Measurements from ENCODE around the gene TNK1. TPM values are rescaled to one million over a fixed set of nuclear protein-coding genes. Genes with fewer than 3 reads are reported as not detected.

The TNK1 gene
- total RNA-seq, 1 experiment from 2014 or later = 10.1 TPM

DNA sequence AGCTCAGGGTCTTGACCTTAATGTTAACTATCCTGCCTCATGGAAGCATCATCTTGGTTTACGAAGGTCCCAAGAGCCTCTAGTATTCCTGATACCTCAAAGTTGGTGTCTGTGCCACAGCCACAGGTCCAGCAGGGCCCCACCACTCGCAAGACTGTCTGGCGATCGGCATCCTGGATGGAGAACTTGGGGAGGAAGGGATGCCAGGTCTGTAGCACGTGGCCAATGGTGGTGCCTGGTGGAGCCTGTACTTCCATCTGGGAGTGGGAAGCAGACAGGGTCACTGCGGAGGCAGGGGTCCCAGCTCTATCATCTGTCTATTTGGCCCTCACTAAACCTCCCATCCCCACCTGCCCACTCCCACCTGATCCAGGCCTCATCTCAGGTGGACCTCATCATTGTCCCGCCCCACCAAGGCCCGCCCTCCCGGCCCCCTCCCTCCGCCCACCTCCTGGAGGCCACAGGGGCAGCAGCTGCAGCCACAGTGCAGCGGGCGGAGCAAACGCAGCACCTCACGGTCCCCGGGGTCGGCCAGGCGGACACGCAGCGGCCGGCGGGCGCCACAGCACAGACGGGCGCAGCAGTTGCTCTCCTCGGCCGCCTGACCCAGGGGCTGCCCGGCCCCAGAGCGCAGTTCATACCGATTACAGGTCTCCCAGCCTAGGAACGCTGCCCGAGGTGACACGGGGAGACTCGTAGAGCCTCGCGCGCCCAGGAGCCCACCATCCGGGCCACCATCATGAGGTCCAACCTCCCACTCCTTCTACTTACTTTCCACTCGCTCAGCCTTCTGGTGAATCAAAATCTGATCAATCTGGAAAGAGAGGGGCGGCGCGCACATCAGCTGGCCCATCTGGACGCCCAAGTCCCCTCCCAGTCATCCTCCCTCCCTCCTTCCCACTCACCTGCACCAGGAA lies 12.1 kb downstream of the TNK1 start:
- Histone ChIP-seq H3K27ac (ENCODE audit: insufficient read length, low read depth, low read length) (no peak overlapping the region), H3K18ac (ENCODE audit: insufficient read length, low read depth, low read length) (no peak overlapping the region), H3K23me2 (ENCODE audit: insufficient read length, low read depth, low read length, poor library complexity, severe bottlenecking) (peaks cover 12% of the 10 kb centered on the region), H2BK20ac (ENCODE audit: low read depth, low read length, poor library complexity, severe bottlenecking) (no peak overlapping the region), H3K27me3 (ENCODE audit: insufficient read depth, low read length) (no peaks in the 10 kb centered on the region), H2AK5ac (ENCODE audit: insufficient read length, low read length) (no peak overlapping the region), H2BK120ac (ENCODE audit: low read depth, low read length, poor library complexity, severe bottlenecking) (no peak overlapping the region), H2BK15ac (ENCODE audit: low read depth, low read length) (no peak overlapping the region), H2AFZ (ENCODE audit: low read length) (no peak overlapping the region), H3K56ac (ENCODE audit: insufficient read length, low read depth, low read length) (no peak overlapping the region), H2BK12ac (ENCODE audit: insufficient read length, low read depth, low read length) (no peak overlapping the region), H3K14ac (ENCODE audit: insufficient read depth, low read length) (no peak overlapping the region), H3K9me3 (ENCODE audit: control insufficient read depth, low read depth, low read length) (no peaks in the 10 kb centered on the region), H3K79me1 (ENCODE audit: insufficient read depth, low read depth, low read length, poor library complexity, severe bottlenecking) (no peaks in the 10 kb centered on the region), H3K79me2 (ENCODE audit: insufficient read depth, low read length) (no peaks in the 10 kb centered on the region), H3K23ac (ENCODE audit: insufficient read length, low read depth, low read length) (no peak overlapping the region), H3K4ac (ENCODE audit: low read depth, low read length) (no peak overlapping the region), H2BK5ac (ENCODE audit: insufficient read length, low read length) (no peak overlapping the region), H4K20me1 (ENCODE audit: control insufficient read depth, insufficient read depth, insufficient read length) (peaks cover 2% of the 10 kb centered on the region), H3K9ac (ENCODE audit: extremely low read depth, insufficient read length, low read length) (no peak overlapping the region), H3T11ph (ENCODE audit: low read length) (no peak overlapping the region), H4K8ac (replicated peaks; ENCODE audit: insufficient read length, low read depth, low read length) (no peak overlapping the region), H3K4me2 (ENCODE audit: insufficient read depth, insufficient read length, low read length) (peak overlapping the region; percentile 92), H4K91ac (ENCODE audit: insufficient read length, low read depth, low read length) (no peak overlapping the region), H3K4me1 (ENCODE audit: insufficient read depth, low read length) (peaks cover 7% of the 10 kb centered on the region; the same call in 1 of the 2 replicates), H4K5ac (ENCODE audit: insufficient read length, low read depth, low read length) (no peak overlapping the region)
- WGBS (ENCODE audit: extremely low coverage, insufficient read length, low lambda C conversion rate) = no CpG with 5 or more reads among the region's 42 CpGs
- Mint-ChIP-seq H3K36me3 (ENCODE audit: insufficient read depth in 1 of 3, low read depth in 3 of 3) (peaks cover 25 to 41% (median 25%) of the 10 kb centered on the region in 3 experiments), H3K27me3 (ENCODE audit: low read depth) (peaks cover 2% of the 10 kb centered on the region), H3K4me1 (peaks cover 22% of the 10 kb centered on the region in 2 experiments), H3K4me3 (peak overlapping the region; percentile 87 to 96), H3K9me3 (no peaks in the 10 kb centered on the region; a peak in 1 of 5 replicates), H3K27ac (peak overlapping the region in 1 of 3 experiments; percentile 67; a peak in 1 of 7 replicates)
- peak; percentile 67 for DNase-seq
- TF ChIP-seq, protein P1, sequence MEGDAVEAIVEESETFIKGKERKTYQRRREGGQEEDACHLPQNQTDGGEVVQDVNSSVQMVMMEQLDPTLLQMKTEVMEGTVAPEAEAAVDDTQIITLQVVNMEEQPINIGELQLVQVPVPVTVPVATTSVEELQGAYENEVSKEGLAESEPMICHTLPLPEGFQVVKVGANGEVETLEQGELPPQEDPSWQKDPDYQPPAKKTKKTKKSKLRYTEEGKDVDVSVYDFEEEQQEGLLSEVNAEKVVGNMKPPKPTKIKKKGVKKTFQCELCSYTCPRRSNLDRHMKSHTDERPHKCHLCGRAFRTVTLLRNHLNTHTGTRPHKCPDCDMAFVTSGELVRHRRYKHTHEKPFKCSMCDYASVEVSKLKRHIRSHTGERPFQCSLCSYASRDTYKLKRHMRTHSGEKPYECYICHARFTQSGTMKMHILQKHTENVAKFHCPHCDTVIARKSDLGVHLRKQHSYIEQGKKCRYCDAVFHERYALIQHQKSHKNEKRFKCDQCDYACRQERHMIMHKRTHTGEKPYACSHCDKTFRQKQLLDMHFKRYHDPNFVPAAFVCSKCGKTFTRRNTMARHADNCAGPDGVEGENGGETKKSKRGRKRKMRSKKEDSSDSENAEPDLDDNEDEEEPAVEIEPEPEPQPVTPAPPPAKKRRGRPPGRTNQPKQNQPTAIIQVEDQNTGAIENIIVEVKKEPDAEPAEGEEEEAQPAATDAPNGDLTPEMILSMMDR (conservative IDR thresholded peaks at IDR 0.05) = no peak

All from H9 (cell line).